HG03521 (cell line): ENCODE measurements around the gene IRS1.

Experiments used
- ATAC-seq: cut with Tn5 transposase; IDR thresholded peaks from one replicate; pipeline ENCODE4 v1.9.1; 2021; ENCODE audit warnings: mild to moderate bottlenecking, moderate library complexity; ENCODE audit not compliant: unreplicated experiment

IRS1 gene

DNA sequence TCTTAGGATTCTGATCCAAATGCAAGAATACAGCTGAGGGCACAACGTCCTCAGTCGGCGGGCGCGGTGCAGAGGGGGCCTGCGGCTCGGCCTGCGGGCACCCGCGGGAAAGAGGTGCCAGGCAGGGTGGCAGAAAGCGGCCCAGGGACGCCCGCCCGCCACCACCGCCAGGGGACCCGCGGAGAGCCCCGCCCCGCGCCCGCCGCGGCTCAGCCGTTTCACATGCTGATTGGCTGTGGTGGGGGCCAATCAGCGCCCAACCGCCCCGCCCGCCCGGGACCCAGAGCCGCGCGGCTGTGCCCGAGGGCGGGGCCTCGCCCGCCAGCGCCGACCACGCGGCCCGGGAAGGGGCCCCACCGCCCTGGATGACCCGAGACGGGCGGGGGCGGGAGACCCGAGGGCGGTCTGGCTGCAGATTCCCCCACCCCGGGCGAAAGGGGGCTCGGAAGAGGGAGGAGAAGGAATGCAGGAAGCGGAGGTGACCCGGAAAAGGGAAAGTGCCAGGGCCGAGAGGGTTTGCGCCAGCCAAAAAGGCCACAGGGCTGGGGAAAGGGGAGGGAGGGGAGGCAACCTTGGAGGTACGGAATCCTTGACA lies 8.0 kb downstream of the IRS1 start:
- peak; percentile 99 for ATAC-seq

DNA sequence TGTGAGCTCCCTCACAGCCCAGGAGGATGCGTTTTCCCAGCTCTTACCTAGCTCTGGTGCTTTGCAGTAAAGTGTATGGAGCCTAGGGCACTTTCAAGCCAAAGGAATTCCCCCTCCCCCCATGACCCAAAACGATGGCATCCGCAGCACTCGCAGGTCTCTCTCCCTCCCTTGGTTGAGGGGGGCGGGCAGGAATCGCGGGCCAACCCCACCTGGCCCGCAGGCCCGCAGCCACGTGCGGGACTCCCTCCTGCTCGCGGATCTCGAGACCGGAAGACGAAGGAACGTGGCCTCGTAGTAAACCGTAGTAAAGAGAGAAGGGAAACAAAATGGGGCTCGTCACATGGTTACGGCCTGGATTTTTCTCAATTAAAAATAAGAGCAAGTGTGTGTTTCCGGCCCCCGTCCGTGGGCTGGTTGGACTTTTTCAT lies 8.5 kb downstream of the IRS1 start:
- peak; percentile 62 for ATAC-seq

DNA sequence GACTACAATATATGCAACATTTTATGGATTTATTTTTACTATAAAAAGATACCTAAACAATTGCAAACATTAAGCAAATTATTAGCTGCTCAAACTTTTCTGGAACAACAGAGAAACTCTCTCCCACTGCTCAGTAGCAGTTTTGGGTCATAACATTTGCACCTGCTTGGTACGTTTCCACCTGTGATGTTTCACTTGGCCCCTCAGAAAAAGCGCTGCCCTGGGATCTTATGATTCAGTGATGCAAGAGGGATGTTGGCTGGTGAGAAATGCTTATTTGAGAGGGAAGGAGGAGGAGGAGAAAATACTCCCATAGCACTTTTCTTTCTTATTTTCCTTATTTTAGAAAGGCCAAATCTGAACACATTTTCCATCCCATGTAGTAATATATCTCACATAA lies 9.2 kb downstream of the IRS1 start:
- ATAC-seq = no peak

DNA sequence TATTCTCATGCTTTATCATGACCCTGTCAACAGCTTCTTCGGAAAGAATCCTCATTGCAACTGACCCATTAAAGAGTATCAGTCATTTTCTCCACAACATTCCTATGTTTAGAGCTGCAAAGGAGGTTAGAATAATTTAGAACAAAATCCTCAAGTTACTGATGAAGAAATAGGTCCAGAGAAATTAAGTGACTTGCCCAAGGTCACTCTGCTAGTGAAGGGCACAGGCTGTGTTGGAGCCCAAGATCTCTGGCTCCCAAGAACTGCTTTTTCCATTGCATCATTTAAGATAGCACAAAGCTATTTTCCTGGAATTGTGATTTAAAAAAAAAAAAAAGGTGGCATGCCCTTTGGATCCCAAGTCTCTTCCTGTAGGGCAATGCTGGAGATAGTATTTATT lies 9.6 kb downstream of the IRS1 start:
- no peak for ATAC-seq

DNA sequence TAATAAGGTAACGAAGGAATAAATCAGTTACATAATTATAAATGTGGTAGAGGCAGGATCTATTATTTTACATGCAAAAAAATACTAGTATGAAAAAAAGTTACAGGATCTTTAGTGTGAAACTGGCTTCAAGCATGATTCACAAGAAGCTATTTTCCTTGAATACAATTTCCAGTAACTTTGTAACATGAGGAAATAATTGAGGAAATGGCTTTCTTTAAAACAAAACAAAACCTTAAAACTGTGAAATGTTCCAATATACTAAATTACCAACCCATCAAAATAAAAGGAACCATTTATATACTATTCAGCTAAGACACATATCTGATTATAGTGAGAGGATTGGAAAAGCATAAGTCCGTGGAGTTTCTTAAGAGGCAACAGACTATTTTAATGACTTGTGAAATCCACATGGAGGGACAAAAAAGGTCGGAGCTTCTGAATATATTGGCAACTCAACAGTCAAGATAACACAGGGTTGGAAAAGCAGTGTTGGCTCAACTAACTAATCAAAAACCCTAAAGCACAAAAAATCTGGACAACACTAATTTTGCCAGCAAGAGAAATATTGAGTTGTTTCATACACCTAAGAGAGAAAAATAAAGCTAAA lies 10.6 kb downstream of the IRS1 start:
- no peak for ATAC-seq

DNA sequence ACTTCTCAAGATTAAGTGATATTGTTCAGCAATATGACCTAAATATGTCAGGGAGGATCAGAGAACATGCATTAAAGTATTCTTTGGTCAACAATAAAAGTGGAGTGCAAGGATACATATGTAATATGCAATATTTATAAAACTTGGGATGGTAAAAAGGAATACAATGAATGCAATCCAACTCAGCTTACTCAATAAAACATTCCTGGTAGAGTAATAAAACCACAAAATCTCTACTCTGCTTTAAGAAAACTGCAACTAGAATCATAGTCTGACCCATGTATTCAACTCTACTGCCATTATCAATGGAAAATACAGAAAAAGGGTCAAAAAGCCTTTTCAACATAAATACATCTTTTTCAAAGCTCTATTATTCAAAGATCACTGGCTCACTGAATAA lies 11.6 kb downstream of the IRS1 start:
- ATAC-seq = no peak

DNA sequence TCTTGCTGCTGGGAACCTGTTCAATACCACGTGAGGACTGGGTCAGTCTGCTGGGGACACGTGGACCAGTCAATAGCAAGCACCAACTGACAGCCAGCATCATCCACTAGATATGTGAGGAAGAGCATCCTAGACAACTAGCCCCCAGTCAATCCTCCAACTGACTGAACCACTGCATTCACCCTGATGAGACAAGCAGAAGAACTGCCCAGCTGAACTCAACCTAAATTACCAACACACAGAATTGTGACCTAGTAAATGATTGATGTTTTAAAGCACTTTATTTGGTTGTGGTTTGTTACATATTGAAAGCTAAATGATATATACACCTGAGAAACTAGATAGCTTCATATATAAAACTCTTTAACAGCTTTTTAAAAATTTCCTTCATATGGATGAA lies 15.7 kb downstream of the IRS1 start:
- no peak for ATAC-seq

DNA sequence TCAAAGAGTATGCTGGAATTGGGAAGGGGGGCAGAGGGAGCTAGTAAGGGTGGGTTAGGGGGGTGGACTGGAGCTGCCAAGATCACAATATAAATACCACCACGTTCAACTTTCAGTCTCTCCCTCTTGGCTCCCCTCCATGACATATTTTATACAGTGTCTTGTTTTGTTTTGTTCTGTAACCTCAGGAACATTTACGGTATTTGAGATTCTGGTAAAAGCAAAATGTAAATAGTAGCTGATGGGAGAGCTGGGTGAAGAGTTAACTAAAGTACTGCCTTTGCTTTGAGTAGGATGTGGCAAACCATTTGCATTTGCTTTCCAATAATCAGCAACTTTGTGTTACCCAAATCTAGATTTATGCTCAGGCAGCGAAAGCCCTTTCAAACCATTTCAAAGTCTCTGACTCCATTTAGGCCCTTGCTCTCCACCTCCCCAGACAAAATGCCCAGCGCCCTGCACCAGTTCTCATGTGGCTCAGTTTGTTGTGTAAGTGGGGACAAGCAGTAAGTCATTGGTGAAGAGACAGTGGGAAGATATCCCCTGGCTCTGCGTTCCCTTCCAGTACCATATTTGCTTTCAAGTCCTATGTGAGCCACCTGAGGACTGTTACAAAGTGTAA lies 17.4 kb downstream of the IRS1 start:
- no peak for ATAC-seq

DNA sequence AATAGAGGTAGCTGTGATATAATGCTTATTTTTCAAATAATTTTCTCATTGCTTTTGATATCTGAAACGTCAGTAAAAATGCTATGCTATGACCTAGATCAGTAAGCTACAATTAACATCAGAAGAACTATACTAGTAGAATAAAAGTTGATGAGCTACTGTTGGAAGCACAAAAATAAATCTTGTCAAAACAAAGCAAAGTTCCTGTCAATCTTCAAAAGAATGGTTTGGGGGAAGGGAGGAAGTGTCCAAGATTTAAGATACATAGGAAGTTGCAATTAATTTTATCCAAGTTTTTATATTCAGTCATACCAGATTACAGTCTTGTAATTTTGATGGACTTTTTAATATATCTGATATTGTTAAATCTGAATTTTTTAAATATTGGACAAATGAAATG lies 19.2 kb downstream of the IRS1 start:
- no peak for ATAC-seq

DNA sequence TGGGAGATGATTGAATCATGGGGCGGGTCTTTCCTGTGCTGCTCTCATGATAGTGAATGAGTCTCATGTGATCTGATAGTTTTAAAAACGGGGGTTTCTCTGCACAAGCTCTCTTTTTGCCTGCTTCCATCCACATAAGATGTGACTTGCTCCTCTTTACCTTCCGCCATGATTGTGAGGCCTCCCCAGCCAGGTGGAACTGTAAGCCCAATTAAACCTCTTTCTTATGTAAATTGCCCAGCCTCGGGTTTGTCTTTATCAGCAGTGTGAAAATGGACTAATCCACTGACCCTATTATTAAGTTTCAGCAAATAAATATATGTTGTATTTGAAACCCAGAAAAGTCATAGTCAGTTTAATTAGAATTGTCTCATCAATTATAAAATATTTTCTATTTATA lies 22.0 kb downstream of the IRS1 start:
- ATAC-seq = no peak

DNA sequence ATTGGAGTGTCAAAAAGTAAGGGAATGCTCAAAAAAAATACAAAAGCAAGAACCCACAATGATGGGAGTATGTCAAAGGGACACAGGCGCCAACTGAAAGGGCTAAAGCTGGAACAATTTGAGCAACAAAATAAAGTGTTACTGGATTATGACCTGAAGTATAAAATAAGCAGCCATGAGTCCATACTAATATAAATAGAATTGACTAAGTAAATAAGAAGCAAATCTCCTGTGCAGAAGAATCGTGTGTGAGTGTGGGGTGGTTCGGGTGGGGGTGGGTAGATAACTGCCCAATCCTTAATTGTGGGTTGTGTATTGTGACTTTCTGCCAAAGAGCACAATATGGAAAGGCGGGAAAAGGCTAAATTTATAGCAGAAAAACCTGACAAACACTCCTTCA lies 23.5 kb downstream of the IRS1 start:
- ATAC-seq = no peak

DNA sequence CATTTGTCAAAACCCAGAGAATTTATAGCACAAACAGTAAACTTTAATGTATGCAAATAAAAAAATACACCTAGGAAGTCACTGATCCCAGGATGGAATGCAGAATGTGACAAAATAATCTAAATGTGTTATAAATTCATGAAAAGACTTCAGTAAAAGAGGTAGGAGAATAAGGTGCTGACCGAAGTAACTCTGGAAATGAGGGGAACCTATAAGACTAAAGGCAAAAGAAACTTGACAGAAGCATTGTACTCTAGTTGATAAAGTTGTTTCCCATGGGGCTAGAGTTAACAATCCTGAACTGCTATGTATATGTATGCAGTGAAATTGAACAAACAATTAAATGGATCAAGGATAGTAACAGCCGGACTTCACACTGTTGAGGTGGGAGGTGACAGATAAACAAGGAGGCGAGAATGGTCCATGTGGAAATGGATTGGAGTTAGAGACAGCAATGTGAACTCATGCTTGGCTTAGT lies 24.5 kb downstream of the IRS1 start:
- no peak for ATAC-seq

DNA sequence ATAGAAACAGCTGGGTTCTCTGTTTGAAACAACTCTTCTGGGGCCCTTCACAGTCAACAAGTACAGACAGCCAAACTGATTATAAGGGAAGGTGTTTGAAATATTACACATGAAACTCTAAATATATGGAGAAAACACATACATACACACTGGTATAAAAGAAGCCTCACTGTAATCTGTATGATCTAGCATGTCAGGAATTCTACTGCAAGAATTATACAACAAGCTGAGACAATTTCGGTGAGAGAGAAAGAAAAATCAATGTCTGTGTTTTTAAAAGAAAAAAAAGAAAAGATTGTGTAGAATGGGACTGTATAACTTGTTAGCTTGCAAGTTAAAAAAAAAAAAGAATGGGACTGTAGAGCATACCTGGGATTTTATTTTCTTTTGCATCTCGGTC lies 26.3 kb downstream of the IRS1 start:
- peak; percentile 11 for ATAC-seq

DNA sequence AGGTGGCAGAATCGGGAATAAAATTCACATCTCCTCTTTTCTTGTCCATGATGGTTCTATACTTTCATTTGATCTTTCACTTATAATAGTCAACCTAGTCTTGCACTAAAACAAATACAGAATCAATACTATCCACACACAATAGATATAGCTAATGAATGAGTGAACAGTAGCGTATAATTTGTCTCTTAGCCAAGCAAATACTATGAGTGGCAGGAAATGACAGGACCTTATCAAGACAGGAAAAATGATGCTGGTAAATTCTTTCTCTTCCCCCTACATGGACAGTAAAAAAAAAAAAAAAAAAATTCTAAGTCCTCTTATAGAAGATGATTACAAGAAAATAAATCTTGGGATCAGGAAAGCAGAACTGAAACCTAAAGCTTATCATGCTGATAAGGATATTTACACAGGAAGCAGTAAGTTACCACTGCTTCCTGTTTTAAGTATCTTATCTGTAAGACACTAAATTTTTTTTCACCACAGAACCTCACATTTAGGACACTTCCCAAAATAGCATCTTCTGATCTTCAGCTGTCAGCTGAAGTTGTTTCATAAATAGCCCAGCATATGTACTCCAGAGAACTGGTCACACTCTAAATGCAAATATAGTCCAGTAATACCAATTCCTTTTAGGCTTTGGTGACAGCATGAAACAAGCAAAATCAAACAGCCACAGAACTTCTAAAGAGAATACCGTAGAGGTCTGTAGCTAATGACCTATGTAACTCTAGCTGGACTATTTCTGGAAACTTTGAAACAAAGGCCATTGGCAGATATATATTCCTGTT lies 27.0 kb downstream of the IRS1 start:
- ATAC-seq = peak; percentile 97

DNA sequence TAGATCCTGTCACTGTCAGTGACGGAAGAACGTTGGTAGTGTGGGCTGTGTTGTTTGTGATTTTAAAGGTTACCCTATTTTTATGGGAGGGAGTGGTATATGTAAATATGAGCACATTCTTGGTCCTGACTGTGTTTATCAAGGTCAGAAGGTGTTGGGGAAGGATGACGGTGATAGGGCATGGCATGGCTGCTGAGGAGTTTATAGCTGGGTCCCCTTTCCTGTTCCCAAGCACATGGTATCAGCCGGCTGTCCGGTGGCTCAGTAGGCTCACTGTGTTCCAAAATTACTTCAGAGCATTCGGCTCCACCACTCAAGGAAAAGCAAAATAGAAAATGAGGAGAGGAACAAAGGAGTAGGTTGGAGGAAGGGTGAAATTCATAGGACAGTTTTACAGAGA lies 28.6 kb downstream of the IRS1 start:
- ATAC-seq = no peak

DNA sequence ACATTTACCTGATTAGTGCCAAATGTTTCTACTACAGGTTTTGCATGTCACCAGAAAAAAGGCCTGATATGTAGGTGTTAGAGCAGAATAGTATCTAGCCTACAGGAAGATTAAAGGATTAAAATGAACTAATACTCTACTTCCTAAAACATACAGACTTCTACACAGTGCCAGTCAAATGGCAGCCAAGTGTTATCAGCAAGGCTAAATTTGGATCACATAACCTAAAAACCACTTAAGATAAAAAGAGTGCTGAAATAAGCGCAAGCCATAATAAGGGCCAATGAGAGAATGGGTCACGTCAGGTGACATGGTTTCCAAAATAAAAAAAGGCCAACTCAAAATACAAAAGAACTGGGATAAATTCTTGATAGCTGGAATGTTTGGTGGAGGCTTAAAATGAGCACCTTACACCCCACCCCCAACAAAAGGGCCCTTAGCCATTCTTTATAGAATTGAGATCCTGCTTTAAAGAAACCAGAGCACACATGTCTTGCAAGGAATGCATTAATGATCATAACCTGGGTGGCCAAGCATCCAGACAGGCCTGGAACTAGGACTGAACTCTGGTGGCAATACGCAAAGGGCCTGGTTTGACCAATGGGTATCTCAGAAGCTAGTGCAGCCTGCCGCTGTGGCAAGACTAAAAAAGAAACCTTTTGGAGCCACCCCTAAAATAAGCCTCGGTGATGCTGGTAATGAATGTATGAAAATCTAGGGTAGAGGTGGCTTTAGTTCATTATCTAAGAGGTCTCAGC lies 32.4 kb downstream of the IRS1 start:
- ATAC-seq = no peak

DNA sequence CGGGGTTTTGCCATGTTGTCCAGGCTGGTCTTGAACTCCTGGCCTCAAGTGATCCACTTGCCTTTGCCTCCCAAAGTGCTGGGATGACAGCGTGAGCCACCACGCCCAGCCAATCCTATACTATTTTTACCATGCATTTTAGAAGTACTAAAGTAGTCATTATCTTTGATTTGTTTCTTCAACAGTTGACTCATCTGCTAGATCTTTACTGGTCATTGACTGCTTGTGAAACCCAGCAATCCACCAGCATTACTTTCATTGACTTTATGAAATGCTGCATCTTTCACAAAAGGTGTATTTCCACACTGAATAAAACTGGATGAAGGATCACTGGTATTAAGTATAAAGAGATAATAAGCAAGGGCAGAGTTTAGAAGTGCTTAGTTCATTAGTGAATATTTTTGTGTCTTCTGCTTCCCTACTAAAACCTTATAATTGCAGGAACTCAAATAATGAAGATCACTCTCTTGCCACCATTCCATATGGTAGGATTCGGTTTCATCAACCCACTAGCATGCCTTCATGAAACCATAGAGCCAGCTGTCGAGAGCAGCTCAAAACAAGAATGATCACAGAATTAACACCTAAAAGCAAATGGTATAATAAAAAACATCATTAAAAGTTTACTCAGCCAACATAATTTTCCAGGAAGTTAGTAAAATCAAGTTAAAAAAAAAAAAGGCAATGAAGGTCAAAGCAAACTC lies 33.1 kb downstream of the IRS1 start:
- ATAC-seq = no peak

DNA sequence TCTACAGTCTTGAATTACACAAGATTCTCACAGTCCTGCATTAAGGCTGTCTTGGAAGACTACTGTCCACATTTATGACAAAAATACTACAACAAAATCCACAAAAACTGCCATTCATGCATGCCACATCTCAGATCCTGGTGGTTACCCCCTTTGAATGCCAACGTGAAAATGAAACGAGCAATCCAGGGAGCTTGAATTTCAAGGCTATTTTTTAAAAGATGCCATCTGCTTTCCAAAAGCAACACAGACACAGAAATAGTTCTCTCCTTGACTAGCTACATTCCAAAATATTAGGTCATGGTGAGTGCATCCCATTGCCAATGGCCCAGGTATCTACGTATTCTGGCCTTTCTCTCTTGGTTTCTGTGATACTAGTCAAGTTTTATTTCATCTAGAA lies 36.3 kb downstream of the IRS1 start:
- no peak for ATAC-seq

DNA sequence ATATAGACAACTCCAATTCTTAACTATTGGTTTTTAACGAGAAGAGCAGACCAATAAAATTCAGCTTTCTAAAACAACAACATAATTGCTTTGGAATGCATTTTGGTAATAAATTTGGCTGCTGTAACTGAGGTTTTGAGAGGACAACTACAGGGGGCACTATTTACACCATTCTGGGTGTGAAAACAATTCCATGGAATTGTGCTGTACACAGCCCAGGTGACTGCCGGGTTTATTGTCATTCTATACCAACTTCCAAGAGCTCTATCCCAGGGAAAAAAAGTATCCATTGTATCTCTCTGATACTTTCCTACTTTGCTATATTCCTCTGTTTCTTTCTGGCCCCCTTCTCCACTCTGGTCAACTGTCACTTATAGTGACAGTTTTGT lies 38.4 kb downstream of the IRS1 start:
- no peak for ATAC-seq

DNA sequence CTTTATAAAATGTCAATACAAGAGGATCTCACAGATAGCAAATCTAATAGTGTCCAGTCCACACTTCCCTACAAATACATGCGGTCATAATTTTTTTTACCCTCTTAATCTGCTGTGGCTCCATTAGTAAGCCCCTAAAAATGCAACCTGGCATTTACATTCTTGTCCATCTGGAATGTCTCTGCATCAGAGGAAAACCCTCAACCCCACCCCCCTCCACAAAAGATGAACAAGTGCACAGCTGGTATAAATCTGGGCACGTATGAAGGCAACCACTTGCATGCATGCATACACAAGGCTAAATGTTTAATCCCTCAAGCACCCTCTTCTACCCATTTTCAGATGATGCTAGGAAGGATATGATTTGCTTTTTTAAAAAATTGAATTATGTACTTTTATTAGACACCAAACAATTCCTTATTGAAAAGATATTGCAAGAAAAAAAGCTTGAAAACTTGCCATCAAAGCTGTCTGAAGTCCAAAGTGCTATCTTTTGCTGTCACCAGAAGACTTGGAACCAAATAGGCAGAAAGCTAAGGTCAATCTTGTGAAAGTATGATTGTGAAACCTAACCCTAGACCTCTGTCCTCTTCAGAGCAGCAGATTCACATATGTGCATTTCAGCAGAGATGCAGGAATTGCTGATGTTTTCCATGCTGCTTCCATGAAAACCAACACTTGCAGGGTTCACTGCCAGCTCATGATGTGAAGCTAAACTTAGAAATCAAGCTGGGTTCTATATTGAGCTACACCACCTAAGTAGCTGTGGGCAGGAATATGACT lies 39.0 kb downstream of the IRS1 start:
- no peak for ATAC-seq
